GM12874 (cell line): ENCODE measurements around the gene CIT.

Experiments used
- CTCF ChIP-seq: IDR thresholded peaks from 2 replicates; pipeline ENCODE4 v1.5.1; 2011; ENCODE audit warnings: low read depth, mild to moderate bottlenecking, control low read depth, low read length, moderate library complexity; ENCODE audit not compliant: insufficient read depth

Gene CIT

GRCh38 chr12:119911182-119911581, 34.1 kb upstream of the CIT start:
- no peak for TF ChIP-seq CTCF

- no peak for TF ChIP-seq CTCF
These were observed 33.5 kb upstream of the CIT start for GRCh38 chr12:119910586-119910985.

- peak; percentile 89 for TF ChIP-seq CTCF
These were observed 25.0 kb upstream of the CIT start for GRCh38 chr12:119902084-119902509.

GRCh38 chr12:119901670-119902069, 24.6 kb upstream of the CIT start:
- no peak for TF ChIP-seq CTCF

GRCh38 chr12:119894916-119895315, 17.8 kb upstream of the CIT start:
- no peak for TF ChIP-seq CTCF

GRCh38 chr12:119885549-119885948, 8.4 kb upstream of the CIT start:
- TF ChIP-seq CTCF, result no peak

- TF ChIP-seq CTCF, result no peak
These were observed 6.1 kb upstream of the CIT start for GRCh38 chr12:119883237-119883636.

- no peak for TF ChIP-seq CTCF
These were observed 474 bp upstream of the CIT start for GRCh38 chr12:119877639-119877948.
